Hematopoietic multipotent progenitor cell treated with erythropoietin and hydrocortisone succinate and interleukin-3 and kit ligand, for 15 days (in vitro differentiated cells): Measurements from ENCODE around the gene LYG1.
"Not testable (repeated sequence)": the region's sequence is repeated elsewhere in the genome, so short reads cannot be mapped to it uniquely, and the experiment has no call there.

ENCODE experiments used
- DNase-seq: peaks from one replicate; pipeline ENCODE4 v3.0.0-alpha.2; 2015; ENCODE audit warnings: low spot score

Gene LYG1

GRCh38 chr2:99301097-99301496 is at the start of gene LYG1:
TSS of gene LYG1 (minus strand) at chr2:99301197. CDS start at chr2:99295670, 5,527 bp downstream.
- not testable (repeated sequence) for DNase-seq

GRCh38 chr2:99350194-99350593 is 49.2 kb upstream of the LYG1 start:
- DNase-seq: no peak

- DNase-seq: no peak
Observed at GRCh38 chr2:99348173-99348572, 47.2 kb upstream of the LYG1 start.

- no peak for DNase-seq
Observed at GRCh38 chr2:99346218-99346617, 45.2 kb upstream of the LYG1 start.

- DNase-seq: not testable (repeated sequence)
Observed at GRCh38 chr2:99345446-99345845, 44.4 kb upstream of the LYG1 start.

GRCh38 chr2:99342536-99342935 is 41.5 kb upstream of the LYG1 start:
- no peak for DNase-seq

- no peak for DNase-seq
Observed at GRCh38 chr2:99340669-99341236, 39.8 kb upstream of the LYG1 start.

- peak; percentile 26 for DNase-seq
Observed at GRCh38 chr2:99338029-99338585, 37.1 kb upstream of the LYG1 start.

- DNase-seq: peak; percentile 96
Observed at GRCh38 chr2:99337113-99338028, 36.4 kb upstream of the LYG1 start, which contains the start of gene EIF5B. TSS of gene EIF5B (plus strand) at chr2:99337389. CDS start at chr2:99337555, 166 bp downstream.

- DNase-seq: no peak
Observed at GRCh38 chr2:99336804-99337112, 35.8 kb upstream of the LYG1 start.

- peak; percentile 99 for DNase-seq
Observed at GRCh38 chr2:99335911-99336803, 35.2 kb upstream of the LYG1 start, which contains the start of gene TXNDC9. TSS of gene TXNDC9 (minus strand) at chr2:99336333. CDS start at chr2:99333210, 3,123 bp downstream.

GRCh38 chr2:99325384-99325783 is 24.4 kb upstream of the LYG1 start:
- no peak for DNase-seq

- not testable (repeated sequence) for DNase-seq
Observed at GRCh38 chr2:99317873-99318200, 16.8 kb upstream of the LYG1 start.

- no peak for DNase-seq
Observed at GRCh38 chr2:99317161-99317872, 16.3 kb upstream of the LYG1 start.

- DNase-seq: no peak
Observed at GRCh38 chr2:99299580-99299979, 1.4 kb downstream of the LYG1 start.

- no peak for DNase-seq
Observed at GRCh38 chr2:99297994-99298393, 3.0 kb downstream of the LYG1 start.

GRCh38 chr2:99285526-99285925 is 15.5 kb downstream of the LYG1 start:
- DNase-seq: no peak

- no peak for DNase-seq
Observed at GRCh38 chr2:99279969-99280695, 20.9 kb downstream of the LYG1 start.

GRCh38 chr2:99278793-99279291 is 22.2 kb downstream of the LYG1 start:
- no peak for DNase-seq

- DNase-seq: not testable (repeated sequence)
Observed at GRCh38 chr2:99278195-99278765, 22.7 kb downstream of the LYG1 start.
